Thyroid gland (tissue), 4 donors: ENCODE data around the gene MKRN2OS.

Experiments used
- POLR2A ChIP-seq, 2 donors: fragments of 450-650 bp; IDR thresholded peaks; one replicate each; pipeline ENCODE4 v1.6.1; 2017; ENCODE audit warnings: antibody characterized with exemption in 2 of 2, mild to moderate bottlenecking in 2 of 2, moderate library complexity in 1 of 2
- TF ChIP-seq, protein P1 (sequence below), 6 experiments: fragments of 200-600 bp in 3 of 6; fragments of 450-650 bp in 3 of 6; sonication (generic) in 3 of 6; IDR thresholded peaks; one replicate each; pipeline ENCODE4 v1.5.1; 2016 to 2019; ENCODE audit warnings: antibody characterized with exemption in 6 of 6, mild to moderate bottlenecking in 2 of 6, inconsistent platforms in 1 of 6, moderate library complexity in 1 of 6

GRCh38 chr3:12590096-12590495 lies 44.8 kb upstream of the MKRN2OS start:
- no peak for TF ChIP-seq POLR2A (IDR thresholded peaks at IDR 0.05)
- TF ChIP-seq, protein P1, sequence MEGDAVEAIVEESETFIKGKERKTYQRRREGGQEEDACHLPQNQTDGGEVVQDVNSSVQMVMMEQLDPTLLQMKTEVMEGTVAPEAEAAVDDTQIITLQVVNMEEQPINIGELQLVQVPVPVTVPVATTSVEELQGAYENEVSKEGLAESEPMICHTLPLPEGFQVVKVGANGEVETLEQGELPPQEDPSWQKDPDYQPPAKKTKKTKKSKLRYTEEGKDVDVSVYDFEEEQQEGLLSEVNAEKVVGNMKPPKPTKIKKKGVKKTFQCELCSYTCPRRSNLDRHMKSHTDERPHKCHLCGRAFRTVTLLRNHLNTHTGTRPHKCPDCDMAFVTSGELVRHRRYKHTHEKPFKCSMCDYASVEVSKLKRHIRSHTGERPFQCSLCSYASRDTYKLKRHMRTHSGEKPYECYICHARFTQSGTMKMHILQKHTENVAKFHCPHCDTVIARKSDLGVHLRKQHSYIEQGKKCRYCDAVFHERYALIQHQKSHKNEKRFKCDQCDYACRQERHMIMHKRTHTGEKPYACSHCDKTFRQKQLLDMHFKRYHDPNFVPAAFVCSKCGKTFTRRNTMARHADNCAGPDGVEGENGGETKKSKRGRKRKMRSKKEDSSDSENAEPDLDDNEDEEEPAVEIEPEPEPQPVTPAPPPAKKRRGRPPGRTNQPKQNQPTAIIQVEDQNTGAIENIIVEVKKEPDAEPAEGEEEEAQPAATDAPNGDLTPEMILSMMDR (IDR thresholded peaks at IDR 0.05), result no peak
